ENCODE data around the gene NAT10.
A peak's percentile ranks its signal among the peaks of the same experiment; 100 is the strongest.

Gene NAT10

DNA sequence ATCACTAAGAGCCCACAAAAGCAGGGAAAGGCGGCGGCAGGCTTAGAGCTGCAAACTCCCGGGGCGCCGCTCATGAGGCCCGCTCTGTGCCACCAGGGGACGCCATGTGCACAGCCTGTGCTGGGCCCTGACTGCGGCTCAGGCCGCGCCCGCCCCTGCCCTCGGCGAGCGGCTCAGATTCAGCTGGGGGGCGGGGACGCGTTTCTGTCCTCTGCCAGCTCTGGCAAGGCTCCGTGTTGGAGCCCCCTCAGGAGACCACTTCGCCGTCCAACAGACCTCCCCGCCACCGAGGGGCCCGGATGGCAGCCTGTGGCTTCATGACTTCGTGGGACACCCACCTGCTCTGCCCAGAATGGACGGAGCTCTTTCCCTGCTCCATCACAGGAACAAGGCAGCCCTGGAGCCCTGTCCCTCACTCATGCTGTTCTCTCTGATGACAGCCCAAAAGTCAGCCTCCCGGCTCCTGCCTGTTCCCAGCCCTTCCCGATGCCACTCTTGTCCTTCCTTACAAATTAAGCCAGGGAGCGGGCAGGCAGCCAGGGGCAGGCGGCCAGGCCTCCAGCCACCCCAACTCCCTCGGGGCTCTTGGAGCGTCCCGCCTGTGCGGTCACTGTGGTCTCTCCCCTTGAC lies 69.1 kb downstream of the NAT10 start:
- H3K27ac ChIP-seq = peak overlapping the region; percentile 55
- TF ChIP-seq CTCF (conservative IDR thresholded peaks at IDR 0.05) = peak; percentile 98

DNA sequence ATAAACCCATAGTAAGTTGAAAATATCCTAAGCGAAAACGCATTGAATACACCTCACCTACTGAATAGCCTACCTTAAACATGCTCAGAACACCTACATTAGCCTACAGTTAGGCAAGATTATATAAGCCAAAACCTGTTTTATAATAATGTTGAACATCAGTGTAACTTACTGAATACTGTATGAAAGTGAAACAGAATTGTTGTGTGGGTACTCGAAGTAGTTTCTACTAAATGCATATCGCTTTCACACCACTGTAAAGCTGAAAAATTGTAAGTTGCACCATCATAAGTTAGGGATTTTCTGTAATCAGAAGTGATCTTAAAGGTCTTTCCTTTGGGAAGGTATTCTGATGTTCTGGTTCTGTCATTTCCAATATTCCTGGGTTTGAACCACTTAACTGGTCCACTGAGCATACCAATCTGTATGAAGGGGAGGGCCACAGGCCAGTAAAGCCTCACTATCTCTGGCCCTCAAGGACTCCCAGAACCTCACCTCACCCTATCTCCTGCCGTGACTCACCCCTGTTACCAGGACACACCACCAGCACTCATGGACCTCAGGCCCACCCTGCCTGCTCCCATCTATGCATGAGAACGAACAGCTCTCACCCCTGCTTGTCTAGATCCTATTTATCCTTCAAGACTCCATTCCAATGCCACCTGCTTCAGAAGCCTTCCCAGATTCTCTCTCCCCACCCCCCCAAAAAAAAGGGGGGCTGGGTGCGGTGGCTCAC lies 70.0 kb downstream of the NAT10 start:
- peak overlapping the region; percentile 55 for H3K27ac ChIP-seq
- TF ChIP-seq CTCF (conservative IDR thresholded peaks at IDR 0.05) = no peak

DNA sequence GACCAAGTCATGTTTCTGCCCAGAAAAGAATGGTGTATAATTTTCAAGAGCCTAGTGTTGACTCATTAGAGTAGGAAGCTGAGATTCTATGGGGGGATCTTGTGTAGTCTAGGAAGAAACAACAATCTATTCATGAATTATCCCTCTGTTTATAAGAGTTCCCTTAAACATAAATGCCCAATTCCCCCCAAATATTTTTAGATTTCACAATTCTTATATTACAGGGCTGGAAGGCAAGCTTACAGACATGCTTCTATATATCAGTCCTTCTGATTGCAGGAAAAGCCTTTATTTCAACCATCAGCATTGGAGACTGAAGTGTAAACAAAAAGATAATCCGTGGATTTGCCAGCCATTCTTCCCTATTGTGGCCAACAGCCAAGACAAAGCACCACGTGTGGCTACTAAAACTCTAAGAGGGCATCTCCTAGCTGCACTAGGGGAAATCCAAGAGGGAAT lies 71.4 kb downstream of the NAT10 start:
- peak overlapping the region; percentile 41 for H3K27ac ChIP-seq

DNA sequence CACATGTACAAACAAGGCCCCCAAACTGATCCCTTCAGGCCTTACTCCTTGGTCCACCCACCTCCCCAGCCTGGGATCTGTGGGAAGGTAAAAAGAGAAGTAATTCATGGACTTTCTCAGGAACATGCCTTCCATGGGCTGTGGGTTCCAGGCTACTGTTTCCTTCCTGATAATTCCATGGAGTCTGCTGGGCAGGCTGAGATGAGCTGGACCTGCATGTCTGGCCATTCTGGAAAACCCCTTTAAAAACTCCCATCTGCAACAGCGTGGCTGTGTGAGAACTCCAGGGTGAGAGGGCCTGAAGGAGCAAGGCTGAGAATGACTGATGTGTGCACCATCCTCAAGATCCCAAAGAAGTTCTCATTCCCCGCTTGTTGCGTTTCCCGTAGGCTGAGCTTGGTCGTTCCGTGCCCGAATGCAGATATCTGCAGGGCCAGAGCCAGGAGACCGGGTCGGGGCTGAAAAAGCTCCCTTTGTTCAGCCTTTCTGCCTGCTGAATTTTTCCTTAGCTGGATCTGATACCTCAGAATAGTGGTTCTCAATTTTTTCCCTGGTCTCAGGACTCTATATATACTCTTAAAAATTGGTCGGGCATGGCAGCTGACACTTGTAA lies 72.9 kb downstream of the NAT10 start:
- TF ChIP-seq CTCF (conservative IDR thresholded peaks at IDR 0.05) = no peak
- H3K27ac ChIP-seq = no peak overlapping the region

More for the DNA sequence above, 71.4 kb downstream of the NAT10 start:
- no peak for TF ChIP-seq CTCF (conservative IDR thresholded peaks at IDR 0.05)

- no peak for TF ChIP-seq CTCF (conservative IDR thresholded peaks at IDR 0.05)
- no peak overlapping the region for H3K27ac ChIP-seq
These were observed 73.7 kb downstream of the NAT10 start for GRCh38 chr11:34179026-34179675.

DNA sequence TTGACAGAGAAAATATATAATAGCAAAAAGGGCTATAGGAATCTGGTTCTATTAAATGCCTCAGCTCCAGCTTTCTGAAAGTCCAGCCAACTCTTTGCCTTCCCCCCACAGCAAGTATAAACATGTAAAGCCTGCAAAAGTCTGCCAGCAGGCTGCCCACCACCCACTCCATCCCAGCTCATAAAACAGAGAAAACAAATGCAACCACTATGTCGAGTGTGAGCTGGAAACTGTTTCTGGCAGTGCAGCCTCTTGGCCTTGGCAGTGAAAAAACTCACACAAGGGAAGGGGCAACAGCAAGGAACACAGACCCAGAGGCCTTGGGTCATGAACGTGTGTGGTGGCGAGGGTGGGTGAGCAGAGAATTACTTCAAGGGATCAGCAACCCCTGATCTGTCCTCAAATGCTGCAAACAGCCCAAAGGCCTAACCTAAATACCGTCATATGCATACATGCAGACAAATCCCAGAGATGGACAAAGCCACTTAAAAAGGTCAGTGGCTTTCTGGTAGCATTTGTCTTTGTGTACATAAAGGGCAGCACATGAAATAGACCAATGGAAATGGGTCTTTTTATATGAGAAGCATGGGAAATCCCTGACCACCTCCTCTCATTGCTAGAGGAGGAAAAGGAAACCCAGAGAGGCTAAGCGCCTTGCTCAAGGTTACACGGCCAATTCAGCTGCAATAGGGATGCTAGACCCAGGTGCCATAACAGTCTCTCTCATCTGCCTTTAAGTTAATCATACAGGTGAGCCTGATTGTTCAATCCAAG lies 74.8 kb downstream of the NAT10 start:
- H3K27ac ChIP-seq = peak overlapping the region; percentile 28
- no peak for TF ChIP-seq CTCF (conservative IDR thresholded peaks at IDR 0.05)

GRCh38 chr11:34180814-34181165 lies 75.4 kb downstream of the NAT10 start:
- H3K27ac ChIP-seq = peak overlapping the region; percentile 28
